Activated CD8-positive, alpha-beta T cell treated with anti-CD3 and anti-CD28 coated beads, Interleukin-2, amount 10 ng/mL, durations not matched to agents 7 days and 5 days (primary cell): ENCODE data around the gene RPS3. TPM values are rescaled to one million over a fixed set of nuclear protein-coding genes. Genes with fewer than 3 reads are reported as not detected.

Experiments
- ATAC-seq: fragments of 150-1000 bp; cut with Tn5 transposase; one replicate; pipeline ENCODE4 v1.10.0; 2021; ENCODE audit warnings: moderate library complexity
- CTCF ChIA-PET: fragments of 350-600 bp; sonication (Branson Sonifier 250); formaldehyde crosslinking; loops from one replicate; lab custom pipeline; 2021; ENCODE audit warnings: antibody characterized with exemption; lab: Charles Lee
- POLR2A ChIA-PET: fragments of 350-600 bp; sonication (Branson Sonifier 250); formaldehyde crosslinking; loops from one replicate; lab custom pipeline; 2021; ENCODE audit warnings: antibody characterized with exemption; lab: Charles Lee
- DNase-seq: peaks from one replicate; pipeline ENCODE4 v3.0.0-alpha.2; 2020
- H3K27ac Mint-ChIP-seq: one replicate; pipeline ENCODE4 v1.8.0; 2021; ENCODE audit warnings: mild to moderate bottlenecking, mixed read lengths
- H3K27me3 Mint-ChIP-seq: one replicate; pipeline ENCODE4 v1.8.0; 2021; ENCODE audit warnings: low read depth, mixed read lengths
- H3K36me3 Mint-ChIP-seq: one replicate; pipeline ENCODE4 v1.8.0; 2021; ENCODE audit warnings: low read depth, mixed read lengths
- H3K4me1 Mint-ChIP-seq: one replicate; pipeline ENCODE4 v1.8.0; 2021; ENCODE audit warnings: low read depth, mixed read lengths
- H3K4me3 Mint-ChIP-seq: one replicate; pipeline ENCODE4 v1.8.0; 2021; ENCODE audit warnings: mild to moderate bottlenecking, mixed read lengths
- H3K9me3 Mint-ChIP-seq: one replicate; pipeline ENCODE4 v1.8.0; 2022; ENCODE audit warnings: mixed read lengths; ENCODE audit not compliant: insufficient read depth
- total RNA-seq, 2 experiments: library from RNA; stranded (reverse); gene quantifications; one replicate each; pipeline ENCODE4 v1.2.3, GENCODE V29; 2021

Gene RPS3
- total RNA-seq, 2 experiments from 2014 or later = 2,820 to 2,871 TPM

GRCh38 chr11:75380716-75381420, 18.4 kb upstream of the RPS3 start:
- Mint-ChIP-seq H3K27ac (peak overlapping the region; percentile 43), H3K4me1 (peaks cover 37% of the 10 kb centered on the region), H3K27me3 (no peaks in the 10 kb centered on the region), H3K4me3 (no peak overlapping the region), H3K36me3 (no peaks in the 10 kb centered on the region), H3K9me3 (no peaks in the 10 kb centered on the region)
- CTCF ChIA-PET = interaction anchor here (0.6 to 12.3 kb wide), 6 partner anchors 9 to 104 kb away, joined by 3 to 401 read pairs (median 54); partner anchors contain the start of gene ARRB1
- DNase-seq = no peak
- ATAC-seq = no peak
- POLR2A ChIA-PET = interaction anchor here (1.3 to 2.7 kb wide), 2 partner anchors 29 to 49 kb away, joined by 6 to 7 read pairs; partner anchors contain the start of gene ARRB1

GRCh38 chr11:75383246-75383645, 16.1 kb upstream of the RPS3 start:
- CTCF ChIA-PET = interaction anchor here (0.7 to 12.3 kb wide), 12 partner anchors 11 to 106 kb away, joined by 3 to 401 read pairs (median 11); partner anchors contain the start of gene ARRB1
- H3K4me3 Mint-ChIP-seq = peak overlapping the region; percentile 19
- H3K9me3 Mint-ChIP-seq = no peaks in the 10 kb centered on the region

DNA sequence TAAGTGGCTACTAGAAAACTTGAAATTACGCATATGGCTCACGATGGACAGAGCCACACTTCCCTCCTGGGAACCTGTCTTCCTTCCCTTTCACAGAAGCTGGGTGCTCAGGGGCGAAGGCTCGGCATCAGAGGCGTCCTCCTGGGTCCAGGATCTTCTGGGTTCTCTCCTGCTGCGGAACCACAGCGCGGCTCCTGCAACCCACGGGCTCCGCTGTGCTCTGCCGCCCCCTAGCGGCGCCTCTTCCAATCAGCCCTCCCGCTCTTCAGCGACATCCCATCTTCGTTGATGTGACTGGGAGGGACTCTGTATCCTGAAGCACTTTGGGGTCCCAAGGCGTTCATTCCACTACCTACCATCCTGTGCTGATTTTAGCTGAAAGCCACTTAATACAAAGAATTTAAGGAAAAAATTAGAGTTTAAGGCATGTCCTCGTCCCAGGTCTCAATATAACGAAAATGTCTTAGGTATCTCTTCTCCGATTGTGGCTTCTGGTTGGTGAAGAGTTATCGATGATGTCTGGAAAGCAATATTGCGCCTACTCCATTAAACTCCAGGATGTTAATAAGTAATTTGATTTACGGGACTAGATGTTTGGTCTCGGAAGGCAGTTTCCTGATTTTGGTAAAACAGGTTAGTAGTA, 14.8 kb upstream of the RPS3 start:
- CTCF ChIA-PET = interaction anchor here (0.9 to 12.3 kb wide), 21 partner anchors 8 to 362 kb away, joined by 3 to 401 read pairs (median 5); partner anchors contain the start of gene ARRB1
- H3K36me3 Mint-ChIP-seq = no peaks in the 10 kb centered on the region
- H3K4me1 Mint-ChIP-seq = peaks cover 31% of the 10 kb centered on the region
- DNase-seq (peak; percentile 82), ATAC-seq (peak; percentile 85)
- H3K27me3 Mint-ChIP-seq = peaks cover 6% of the 10 kb centered on the region
- H3K9me3 Mint-ChIP-seq = no peaks in the 10 kb centered on the region
- H3K27ac Mint-ChIP-seq = peak overlapping the region; percentile 92
- POLR2A ChIA-PET = interaction anchor here (0.5 to 2.8 kb wide), 3 partner anchors 32 to 55 kb away, joined by 3 to 12 read pairs (median 3); no protein-coding TSS in a partner anchor
- H3K4me3 Mint-ChIP-seq = peak overlapping the region; percentile 42

More at GRCh38 chr11:75383246-75383645, 16.1 kb upstream of the RPS3 start:
- Mint-ChIP-seq H3K27me3 (peaks cover 6% of the 10 kb centered on the region), H3K27ac (peak overlapping the region; percentile 92), H3K36me3 (no peaks in the 10 kb centered on the region), H3K4me1 (peaks cover 31% of the 10 kb centered on the region)
- DNase-seq = peak; percentile 72
- peak; percentile 81 for ATAC-seq
- POLR2A ChIA-PET = interaction anchor here (0.6 to 2.8 kb wide), 7 partner anchors 31 to 107 kb away, joined by 3 to 12 read pairs (median 4); no protein-coding TSS in a partner anchor

GRCh38 chr11:75386942-75387630, 12.2 kb upstream of the RPS3 start:
- peaks cover 14% of the 10 kb centered on the region for H3K27me3 Mint-ChIP-seq
- no peaks in the 10 kb centered on the region for H3K9me3 Mint-ChIP-seq
- no peak overlapping the region for H3K4me3 Mint-ChIP-seq
- CTCF ChIA-PET = interaction anchor here (1.5 to 12.3 kb wide), 15 partner anchors 10 to 146 kb away, joined by 4 to 401 read pairs (median 12); partner anchors contain the start of genes ARRB1 and RPS3
- POLR2A ChIA-PET = interaction anchor here (0.7 to 1.4 kb wide), 2 partner anchors 107 to 111 kb away, joined by 3 to 7 read pairs; no protein-coding TSS in a partner anchor
- no peaks in the 10 kb centered on the region for H3K36me3 Mint-ChIP-seq
- ATAC-seq (no peak), DNase-seq (no peak)
- H3K4me1 Mint-ChIP-seq = peaks cover 21% of the 10 kb centered on the region
- H3K27ac Mint-ChIP-seq = no peak overlapping the region

- peaks cover 19% of the 10 kb centered on the region for H3K4me1 Mint-ChIP-seq
- no peaks in the 10 kb centered on the region for H3K36me3 Mint-ChIP-seq
- ATAC-seq (no peak), DNase-seq (no peak)
- H3K27ac Mint-ChIP-seq = no peak overlapping the region
- H3K27me3 Mint-ChIP-seq = peaks cover 14% of the 10 kb centered on the region
- ChIA-PET POLR2A (interaction anchor here (0.7 to 1.4 kb wide), 3 partner anchors 108 to 113 kb away, joined by 3 to 7 read pairs (median 4); no protein-coding TSS in a partner anchor), CTCF (interaction anchor here (0.8 to 12.3 kb wide), 21 partner anchors 9 to 149 kb away, joined by 3 to 401 read pairs (median 7); partner anchors contain the start of genes ARRB1 and RPS3)
- H3K4me3 Mint-ChIP-seq = no peak overlapping the region
- H3K9me3 Mint-ChIP-seq = no peaks in the 10 kb centered on the region
Measured at GRCh38 chr11:75387736-75388294, 11.5 kb upstream of the RPS3 start.

GRCh38 chr11:75388386-75389275, 10.7 kb upstream of the RPS3 start:
- ChIA-PET POLR2A (interaction anchor here (0.9 to 1.4 kb wide), 3 partner anchors 11 to 113 kb away, joined by 4 to 5 read pairs (median 4); partner anchors contain the start of gene RPS3), CTCF (interaction anchor here (0.7 to 12.3 kb wide), 25 partner anchors 9 to 332 kb away, joined by 3 to 401 read pairs (median 7); partner anchors contain the start of genes ARRB1 and RPS3)
- no peaks in the 10 kb centered on the region for H3K36me3 Mint-ChIP-seq
- no peaks in the 10 kb centered on the region for H3K9me3 Mint-ChIP-seq
- H3K4me3 Mint-ChIP-seq = no peak overlapping the region
- peaks cover 14% of the 10 kb centered on the region for H3K27me3 Mint-ChIP-seq
- ATAC-seq (peak; percentile 83), DNase-seq (peak; percentile 83)
- no peak overlapping the region for H3K27ac Mint-ChIP-seq
- H3K4me1 Mint-ChIP-seq = peaks cover 12% of the 10 kb centered on the region

GRCh38 chr11:75389276-75389605, 10.1 kb upstream of the RPS3 start:
- Mint-ChIP-seq H3K36me3 (no peaks in the 10 kb centered on the region), H3K4me1 (peaks cover 7% of the 10 kb centered on the region), H3K27me3 (peaks cover 15% of the 10 kb centered on the region), H3K27ac (no peak overlapping the region), H3K4me3 (no peak overlapping the region), H3K9me3 (no peaks in the 10 kb centered on the region)
- CTCF ChIA-PET = interaction anchor here (0.7 to 12.3 kb wide), 14 partner anchors 9 to 331 kb away, joined by 3 to 401 read pairs (median 10); partner anchors contain the start of gene RPS3
- DNase-seq (no peak), ATAC-seq (no peak)
- POLR2A ChIA-PET = interaction anchor here (1.1 to 1.4 kb wide), 2 partner anchors 11 to 12 kb away, joined by 4 to 5 read pairs; partner anchors contain the start of gene RPS3

DNA sequence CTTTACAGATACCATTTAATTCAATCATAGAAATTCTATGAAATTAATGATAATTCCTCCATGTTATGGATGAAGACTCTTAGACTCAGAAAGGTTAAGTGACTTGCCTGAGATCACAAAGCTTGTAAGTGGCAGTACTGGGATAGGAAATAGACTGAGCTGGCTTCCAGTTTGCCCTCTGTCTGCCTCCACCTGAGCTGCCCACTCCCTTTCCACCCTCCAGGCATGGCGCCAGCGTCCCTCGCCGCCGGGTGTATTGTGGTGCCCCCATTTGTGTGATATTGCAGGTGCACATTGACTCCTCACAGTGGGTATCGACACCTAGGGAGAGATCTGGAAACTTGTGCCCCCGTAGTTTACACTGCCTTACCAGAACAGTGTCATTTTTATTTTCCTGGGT, 9.4 kb upstream of the RPS3 start:
- H3K4me3 Mint-ChIP-seq = no peak overlapping the region
- H3K27me3 Mint-ChIP-seq = peaks cover 18% of the 10 kb centered on the region
- no peaks in the 10 kb centered on the region for H3K36me3 Mint-ChIP-seq
- ChIA-PET POLR2A (interaction anchor here (0.6 to 1.4 kb wide), 3 partner anchors 10 to 139 kb away, joined by 3 to 5 read pairs (median 3); partner anchors contain the start of gene RPS3), CTCF (interaction anchor here (1.3 to 12.3 kb wide), 6 partner anchors 8 to 143 kb away, joined by 3 to 401 read pairs (median 14); partner anchors contain the start of gene RPS3)
- DNase-seq (no peak), ATAC-seq (no peak)
- no peaks in the 10 kb centered on the region for H3K9me3 Mint-ChIP-seq
- no peak overlapping the region for H3K27ac Mint-ChIP-seq
- peaks cover 4% of the 10 kb centered on the region for H3K4me1 Mint-ChIP-seq

DNA sequence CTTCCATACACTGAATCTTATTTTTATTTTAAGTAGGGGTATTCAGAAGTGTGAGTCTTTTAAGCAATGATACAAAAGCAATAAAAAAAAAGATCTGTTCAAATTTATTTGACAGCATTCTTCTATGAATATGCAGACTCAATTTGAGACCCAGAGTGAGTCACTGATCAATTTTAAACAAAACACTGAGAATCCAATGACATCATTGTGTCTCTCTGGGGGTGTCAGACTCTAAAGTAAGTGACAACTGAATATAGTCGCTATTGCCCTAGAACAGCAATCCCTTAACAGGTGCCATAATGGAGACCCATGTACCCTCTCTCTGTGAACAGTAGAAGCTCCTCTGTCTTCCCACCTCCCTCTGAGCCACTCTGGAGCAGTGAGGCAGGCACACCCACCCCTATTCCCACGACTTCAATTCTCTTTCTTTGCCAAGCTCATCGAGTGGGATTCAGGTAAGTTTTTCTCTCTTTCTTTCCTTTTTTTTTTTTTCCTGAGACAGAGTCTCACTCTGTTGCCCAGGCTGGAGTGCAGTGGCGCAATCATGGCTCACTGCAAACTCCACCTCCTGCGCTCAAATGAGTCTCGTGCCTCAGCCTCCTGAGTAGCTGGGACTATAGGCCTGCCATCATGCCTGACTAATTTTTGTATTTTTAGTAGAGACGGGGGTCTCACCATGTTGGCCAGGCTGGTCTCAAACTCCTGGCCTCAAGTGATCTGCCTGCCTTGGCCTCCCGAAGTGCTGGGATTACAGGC, 5.1 kb upstream of the RPS3 start:
- H3K27ac Mint-ChIP-seq = no peak overlapping the region

More for the DNA sequence above, 5.1 kb upstream of the RPS3 start:
- ATAC-seq (no peak), DNase-seq (no peak)
- ChIA-PET POLR2A (interaction anchor here (1.2 kb wide), 1 partner anchor 118 kb away, joined by 3 read pairs; no protein-coding TSS in a partner anchor), CTCF (interaction anchor here (1.0 to 1.1 kb wide), 2 partner anchors 10 to 14 kb away, joined by 3 read pairs; no protein-coding TSS in a partner anchor)
- no peaks in the 10 kb centered on the region for H3K9me3 Mint-ChIP-seq
- H3K4me3 Mint-ChIP-seq = no peak overlapping the region
- H3K27me3 Mint-ChIP-seq = peaks cover 16% of the 10 kb centered on the region
- no peaks in the 10 kb centered on the region for H3K36me3 Mint-ChIP-seq
- H3K4me1 Mint-ChIP-seq = peaks cover 11% of the 10 kb centered on the region
